SHP77 treated with DMSO at 0.1 percent for 48 hours (cell line): ENCODE results near the gene GRB10.

Experiments used
- DNase-seq: peaks from one replicate; lab custom pipeline; 2025; lab: John Stamatoyannopoulos, UW

The GRB10 gene

DNA sequence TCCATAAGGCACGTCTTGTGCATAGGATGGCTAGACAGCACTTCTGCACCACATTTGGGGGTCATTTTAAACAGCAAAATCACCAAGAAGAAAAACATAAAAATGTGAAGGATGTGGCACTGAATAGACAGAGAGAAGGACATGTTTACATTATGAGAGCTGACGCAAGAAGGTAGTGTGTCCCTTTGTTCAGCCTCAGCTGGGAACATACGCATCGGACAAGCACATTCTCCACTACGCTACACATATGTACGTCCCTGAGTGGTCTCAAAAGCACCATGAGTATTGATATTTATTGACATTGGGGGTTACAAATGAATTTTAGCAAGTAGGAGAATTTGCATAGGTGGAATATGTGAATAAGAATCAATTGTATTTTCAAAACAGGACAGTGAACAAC lies 237.7 kb downstream of the GRB10 start:
- peak; percentile 90 for DNase-seq

DNA sequence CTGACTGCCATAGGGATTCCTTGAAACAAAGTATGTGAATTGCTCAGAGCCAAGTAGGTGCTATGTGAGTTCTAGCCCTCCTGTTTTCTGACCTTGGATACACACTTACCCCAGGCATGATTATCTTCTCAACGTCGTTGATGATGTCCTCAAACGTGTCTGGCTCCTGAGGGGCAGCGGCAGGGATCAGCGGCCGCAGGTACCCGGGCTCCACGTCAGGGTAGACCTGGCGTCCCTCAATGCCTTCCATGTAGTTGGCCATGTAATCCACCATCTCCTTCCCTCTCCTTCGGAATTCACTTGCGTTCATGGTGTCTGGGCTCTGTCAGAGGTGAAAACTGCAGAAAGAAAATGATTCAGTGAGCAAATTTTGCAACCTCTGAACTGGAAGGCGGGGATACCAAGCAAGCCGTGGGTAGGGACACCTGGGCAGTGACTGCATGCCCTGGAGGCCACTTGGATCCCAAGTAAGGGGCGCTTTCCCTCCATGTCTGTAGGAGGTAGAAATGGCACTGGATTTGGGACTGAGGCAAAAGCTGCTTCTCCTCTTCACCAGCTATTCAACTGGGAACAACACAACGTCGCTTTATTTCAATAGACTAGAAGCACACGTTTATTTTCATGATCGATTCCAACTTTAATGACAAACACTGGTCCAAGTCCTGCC lies 238.8 kb downstream of the GRB10 start:
- no peak for DNase-seq

DNA sequence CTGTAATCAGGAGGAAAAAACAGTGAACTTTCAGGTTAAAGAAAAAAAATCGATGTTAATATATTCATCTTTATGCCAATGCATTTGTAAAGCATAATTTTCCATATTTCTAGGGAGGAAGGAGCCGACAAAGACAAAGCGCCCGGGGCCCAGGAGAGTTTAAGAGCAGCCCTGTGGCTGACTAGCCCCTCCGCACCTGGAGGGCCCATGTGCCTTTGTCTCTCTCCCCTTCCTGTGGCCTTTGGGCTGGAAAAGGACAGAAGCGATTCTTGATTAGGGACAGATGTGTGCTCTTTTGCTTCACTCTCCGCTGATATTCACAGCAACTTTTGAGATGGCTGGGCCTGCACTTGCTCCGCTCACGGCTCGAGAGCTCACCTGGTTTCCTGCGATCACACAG lies 240.6 kb downstream of the GRB10 start:
- no peak for DNase-seq

DNA sequence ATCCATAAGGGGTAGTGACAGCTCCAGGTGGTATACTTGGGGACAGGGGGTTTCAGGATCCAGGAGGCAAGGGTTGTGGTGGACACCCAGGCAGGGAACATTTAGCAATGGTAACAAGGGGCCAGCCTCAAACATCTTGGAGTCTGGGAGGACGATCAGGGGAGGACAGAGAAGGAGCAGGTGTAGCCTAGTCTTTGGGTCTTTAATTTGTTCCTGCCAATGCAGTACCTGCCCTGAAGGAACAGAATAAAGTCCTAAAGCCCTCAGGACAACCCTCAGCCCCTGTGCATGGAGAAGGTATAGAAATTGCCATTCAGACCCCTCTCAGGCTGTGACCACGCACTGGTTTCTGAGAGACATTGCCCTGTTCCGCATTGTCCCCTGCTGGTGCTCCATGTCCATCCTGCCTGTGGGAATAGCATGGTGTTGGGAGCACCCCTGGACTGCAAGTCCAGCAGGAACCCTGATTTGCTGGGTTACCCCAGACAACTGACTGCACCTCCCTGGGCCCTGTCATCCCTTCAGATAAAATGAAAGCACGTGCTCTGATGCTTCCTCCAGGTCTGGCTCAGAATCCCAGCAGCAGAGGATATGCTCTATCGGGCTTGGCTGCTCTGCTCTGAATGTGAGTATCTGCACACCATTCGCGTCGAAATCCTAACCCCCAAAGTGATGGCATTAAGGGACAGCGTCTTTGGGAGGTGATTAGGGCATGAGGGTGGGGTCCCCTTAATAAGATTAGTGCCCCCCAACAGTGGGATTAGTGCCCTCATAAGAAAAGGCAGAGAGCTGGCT lies 241.7 kb downstream of the GRB10 start:
- DNase-seq: no peak
